Coronary artery (tissue), 2 donors: ENCODE results near the gene SHLD1.

Experiments
- DNase-seq: peaks from one replicate; pipeline ENCODE4 v3.0.0-alpha.2; 2017; ENCODE audit warnings: low spot score
- H3K27ac ChIP-seq, 2 donors: fragments of 200-600 bp; sonication (generic); one replicate each; pipeline ENCODE4 v1.5.1; 2016 to 2019
- H3K4me3 ChIP-seq: fragments of 200-600 bp; sonication (generic); 2 replicates; pipeline ENCODE4 v1.5.1; 2016; ENCODE audit warnings: mild to moderate bottlenecking, moderate library complexity
- CTCF ChIP-seq: fragments of 200-600 bp; sonication (generic); IDR thresholded peaks from one replicate; pipeline ENCODE4 v1.5.1; 2019; ENCODE audit warnings: antibody characterized with exemption

Gene SHLD1

GRCh38 chr20:5910186-5910585 is 160.0 kb downstream of the SHLD1 start:
- Histone ChIP-seq H3K4me3 (no peak overlapping the region), H3K27ac (no peak overlapping the region)
- TF ChIP-seq CTCF: no peak
- no peak for DNase-seq

GRCh38 chr20:5913166-5913565 is 163.0 kb downstream of the SHLD1 start:
- no peak for DNase-seq
- no peak overlapping the region for H3K4me3 ChIP-seq
- no peak for TF ChIP-seq CTCF

More at GRCh38 chr20:5913166-5913565, 163.0 kb downstream of the SHLD1 start:
- H3K27ac ChIP-seq: no peak overlapping the region
